Measurements from ENCODE around the gene KAT8. TPM values are rescaled to one million over a fixed set of nuclear protein-coding genes. Genes with fewer than 3 reads are reported as not detected.

The KAT8 gene
- total RNA-seq, 1 donor from 2014 or later = 33.5 TPM

- Histone ChIP-seq H3K4me3 (ENCODE audit: insufficient read depth, low read depth, low read length) (no peak overlapping the region), H2AFZ (ENCODE audit: low read depth, low read length) (no peak overlapping the region), H3K4me1 (ENCODE audit: insufficient read depth, low read length) (peaks cover 8% of the 10 kb centered on the region), H3K4me2 (ENCODE audit: low read length) (no peak overlapping the region), H3K79me2 (ENCODE audit: insufficient read depth, low read length) (peaks cover 34% of the 10 kb centered on the region), H3K9me3 (ENCODE audit: insufficient read depth, low read depth, low read length) (no peaks in the 10 kb centered on the region), H4K20me1 (ENCODE audit: insufficient read depth, low read length) (peaks cover 36% of the 10 kb centered on the region), H3K36me3 (ENCODE audit: insufficient read depth, low read length) (peaks cover 8% of the 10 kb centered on the region), H3K27ac (ENCODE audit: low read depth, low read length) (no peak overlapping the region), H3K27me3 (ENCODE audit: insufficient read depth, low read length) (no peaks in the 10 kb centered on the region), H3K9ac (ENCODE audit: low read length) (no peak overlapping the region)
- DNase-seq (ENCODE audit: low read depth) (no peak), FAIRE-seq (no peak)
- no peak overlapping the region for H3K27ac Mint-ChIP-seq (ENCODE audit: unreplicated experiment)
- peaks cover 14% of the 10 kb centered on the region for H3K36me3 Mint-ChIP-seq (ENCODE audit: low read depth, unreplicated experiment)
- TF ChIP-seq CTCF (IDR thresholded peaks at IDR 0.05; ENCODE audit: insufficient read depth, low read depth, low read length) (no peak), EZH2 (IDR thresholded peaks at IDR 0.05; ENCODE audit: insufficient read depth, low read length) (no peak)
- H3K27me3 Mint-ChIP-seq (ENCODE audit: low read depth, unreplicated experiment) = no peaks in the 10 kb centered on the region
- no peaks in the 10 kb centered on the region for H3K9me3 Mint-ChIP-seq (ENCODE audit: unreplicated experiment)
- no peak overlapping the region for H3K4me3 Mint-ChIP-seq (ENCODE audit: unreplicated experiment)
- H3K4me1 Mint-ChIP-seq (ENCODE audit: low read depth, unreplicated experiment) = peaks cover 7% of the 10 kb centered on the region
These were observed 29.5 kb upstream of the KAT8 start for GRCh38 chr16:31087971-31088370.

GRCh38 chr16:31088459-31089183 is 28.8 kb upstream of the KAT8 start, which contains the start of gene PRSS53:
Gene PRSS53, minus strand, starts transcription at chr16:31088943. Its CDS starts 134 bp downstream, at chr16:31088809.
- H3K9me3 Mint-ChIP-seq (ENCODE audit: unreplicated experiment) = no peaks in the 10 kb centered on the region
- no peak for DNase-seq (ENCODE audit: low read depth)
- H3K4me1 Mint-ChIP-seq (ENCODE audit: low read depth, unreplicated experiment) = peaks cover 7% of the 10 kb centered on the region
- TF ChIP-seq EZH2 (IDR thresholded peaks at IDR 0.05; ENCODE audit: insufficient read depth, low read length) (no peak), CTCF (IDR thresholded peaks at IDR 0.05; ENCODE audit: insufficient read depth, low read depth, low read length) (no peak)
- H3K36me3 Mint-ChIP-seq (ENCODE audit: low read depth, unreplicated experiment) = peaks cover 11% of the 10 kb centered on the region
- Histone ChIP-seq H4K20me1 (ENCODE audit: insufficient read depth, low read length) (peaks cover 31% of the 10 kb centered on the region), H3K4me2 (ENCODE audit: low read length) (no peak within 1 kb of the TSS), H3K27me3 (ENCODE audit: insufficient read depth, low read length) (no peaks in the 10 kb centered on the region), H3K4me1 (ENCODE audit: insufficient read depth, low read length) (peaks cover 13% of the 10 kb centered on the region), H3K27ac (ENCODE audit: low read depth, low read length) (no peak within 1 kb of the TSS), H3K36me3 (ENCODE audit: insufficient read depth, low read length) (peaks cover 8% of the 10 kb centered on the region), H3K4me3 (ENCODE audit: insufficient read depth, low read depth, low read length) (no peak within 1 kb of the TSS), H3K79me2 (ENCODE audit: insufficient read depth, low read length) (peaks cover 41% of the 10 kb centered on the region), H2AFZ (ENCODE audit: low read depth, low read length) (no peak within 1 kb of the TSS), H3K9me3 (ENCODE audit: insufficient read depth, low read depth, low read length) (no peaks in the 10 kb centered on the region), H3K9ac (ENCODE audit: low read length) (no peak within 1 kb of the TSS)
- no peak within 1 kb of the TSS for H3K27ac Mint-ChIP-seq (ENCODE audit: unreplicated experiment)
- no peak for FAIRE-seq
- no peak within 1 kb of the TSS for H3K4me3 Mint-ChIP-seq (ENCODE audit: unreplicated experiment)
- no peaks in the 10 kb centered on the region for H3K27me3 Mint-ChIP-seq (ENCODE audit: low read depth, unreplicated experiment)

GRCh38 chr16:31089199-31089598 is 28.3 kb upstream of the KAT8 start:
- FAIRE-seq (no peak), DNase-seq (ENCODE audit: low read depth) (no peak)
- no peak overlapping the region for H2AFZ ChIP-seq (ENCODE audit: low read depth, low read length)
- no peak overlapping the region for H3K27ac Mint-ChIP-seq (ENCODE audit: unreplicated experiment)
- peaks cover 7% of the 10 kb centered on the region for H3K4me1 Mint-ChIP-seq (ENCODE audit: low read depth, unreplicated experiment)
- H3K4me1 ChIP-seq (ENCODE audit: insufficient read depth, low read length) = peaks cover 13% of the 10 kb centered on the region
- no peaks in the 10 kb centered on the region for H3K9me3 Mint-ChIP-seq (ENCODE audit: unreplicated experiment)
- H3K4me2 ChIP-seq (ENCODE audit: low read length) = no peak overlapping the region
- TF ChIP-seq CTCF (IDR thresholded peaks at IDR 0.05; ENCODE audit: insufficient read depth, low read depth, low read length) (no peak), EZH2 (IDR thresholded peaks at IDR 0.05; ENCODE audit: insufficient read depth, low read length) (no peak)
- H3K36me3 ChIP-seq (ENCODE audit: insufficient read depth, low read length) = peaks cover 8% of the 10 kb centered on the region
- H3K4me3 ChIP-seq (ENCODE audit: insufficient read depth, low read depth, low read length) = no peak overlapping the region
- H3K36me3 Mint-ChIP-seq (ENCODE audit: low read depth, unreplicated experiment) = peaks cover 11% of the 10 kb centered on the region
- H3K79me2 ChIP-seq (ENCODE audit: insufficient read depth, low read length) = peaks cover 47% of the 10 kb centered on the region
- peaks cover 27% of the 10 kb centered on the region for H4K20me1 ChIP-seq (ENCODE audit: insufficient read depth, low read length)
- H3K4me3 Mint-ChIP-seq (ENCODE audit: unreplicated experiment) = no peak overlapping the region
- H3K27ac ChIP-seq (ENCODE audit: low read depth, low read length) = no peak overlapping the region
- H3K9ac ChIP-seq (ENCODE audit: low read length) = no peak overlapping the region
- H3K27me3 Mint-ChIP-seq (ENCODE audit: low read depth, unreplicated experiment) = no peaks in the 10 kb centered on the region
- H3K9me3 ChIP-seq (ENCODE audit: insufficient read depth, low read depth, low read length) = no peaks in the 10 kb centered on the region
- no peaks in the 10 kb centered on the region for H3K27me3 ChIP-seq (ENCODE audit: insufficient read depth, low read length)
